ENCODE data around the gene TTLL7.

- no peak for TF ChIP-seq CTCF (IDR thresholded peaks at IDR 0.05; ENCODE audit: insufficient read depth, low read length, poor library complexity, severe bottlenecking)
- TF ChIP-seq EZH2phosphoT487 (conservative IDR thresholded peaks at IDR 0.05; ENCODE audit: low read length) = no peak
Observed at GRCh38 chr1:83828456-83828855, 170.5 kb downstream of the TTLL7 start.
